A673 (cell line): ENCODE results near the gene UBL7.

Source experiments
- CTCF ChIP-seq: fragments of 300-800, 200-600 bp; sonication (generic); conservative IDR thresholded peaks from 2 replicates; pipeline ENCODE4 v1.5.1; 2017; ENCODE audit warnings: low read depth, mild to moderate bottlenecking, antibody characterized with exemption, low read length, moderate library complexity, mixed read lengths
- EZH2 ChIP-seq: fragments of 200-600 bp; sonication (generic); IDR thresholded peaks from 2 replicates; pipeline ENCODE4 v1.6.1; 2017; ENCODE audit warnings: borderline replicate concordance, low read depth, mild to moderate bottlenecking, mixed read lengths, antibody characterized with exemption, low read length; ENCODE audit not compliant: poor library complexity, severe bottlenecking

GRCh38 chr15:74431116-74431515 lies 29.8 kb downstream of the UBL7 start:
- TF ChIP-seq CTCF: no peak
- no peak for TF ChIP-seq EZH2
